SU-DHL-6 (cell line): ENCODE results near the gene TMEM82.

Experiments used
- H2AFZ ChIP-seq: fragments of 200-600 bp; sonication (generic); 2 replicates; pipeline ENCODE4 v1.6.1; 2014; ENCODE audit warnings: low read depth, mild to moderate bottlenecking, moderate library complexity, mixed read lengths, antibody characterized with exemption, low read length; ENCODE audit not compliant: severe bottlenecking
- H3F3A ChIP-seq: fragments of 200-600 bp; shearing (Covaris generic); 2 replicates; pipeline ENCODE4 v1.6.0; 2016; ENCODE audit warnings: antibody characterized with exemption, mild to moderate bottlenecking; ENCODE audit not compliant: insufficient read depth
- H3K27ac ChIP-seq: fragments of 200-600 bp; sonication (generic); 2 replicates; pipeline ENCODE4 v1.5.1; 2016; ENCODE audit warnings: low read depth, mild to moderate bottlenecking, low read length, moderate library complexity, mixed read lengths
- H3K27me3 ChIP-seq: fragments of 200-600 bp; sonication (generic), shearing (Covaris generic); 2 replicates; pipeline ENCODE4 v1.6.0; 2014; ENCODE audit warnings: mild to moderate bottlenecking, low read length
- H3K36me3 ChIP-seq: fragments of 200-600 bp; sonication (generic); 2 replicates; pipeline ENCODE4 v1.6.1; 2014; ENCODE audit warnings: mild to moderate bottlenecking, low read length, mixed read lengths
- H3K4me2 ChIP-seq: fragments of 300-600, 200-600 bp; shearing (Covaris generic), sonication (generic); 2 replicates; pipeline ENCODE4 v1.6.0; 2014; ENCODE audit warnings: low read length, low read depth, mild to moderate bottlenecking; ENCODE audit not compliant: poor library complexity, severe bottlenecking
- H3K4me3 ChIP-seq: fragments of 200-600 bp; sonication (generic); 2 replicates; pipeline ENCODE4 v1.5.1; 2014; ENCODE audit warnings: antibody characterized with exemption, low read length, mild to moderate bottlenecking, mixed read lengths; ENCODE audit not compliant: insufficient read depth, poor library complexity, severe bottlenecking
- H3K79me2 ChIP-seq: fragments of 200-600 bp; sonication (generic); 2 replicates; pipeline ENCODE4 v1.6.1; 2014; ENCODE audit warnings: mild to moderate bottlenecking, low read length, moderate library complexity; ENCODE audit not compliant: insufficient read depth
- H3K9ac ChIP-seq: fragments of 200-600 bp; sonication (generic); 2 replicates; pipeline ENCODE4 v1.7.0; 2014; ENCODE audit warnings: mild to moderate bottlenecking, low read length
- H3K9me2 ChIP-seq: fragments of 200-600 bp; sonication (generic); replicated peaks from 2 replicates; pipeline ENCODE4 v1.6.1; 2014; ENCODE audit warnings: low read length; ENCODE audit not compliant: insufficient read depth
- H3K9me3 ChIP-seq: fragments of 200-600 bp; sonication (generic); 2 replicates; pipeline ENCODE4 v1.6.1; 2014; ENCODE audit warnings: low read length, mixed read lengths; ENCODE audit not compliant: insufficient read depth
- H4K20me1 ChIP-seq: fragments of 200-600 bp; sonication (generic); 2 replicates; pipeline ENCODE4 v1.6.1; 2014; ENCODE audit warnings: low read depth, mild to moderate bottlenecking, antibody characterized with exemption, low read length, moderate library complexity, mixed read lengths
- EZH2phosphoT487 ChIP-seq: fragments of 200-600 bp; sonication (generic), shearing (Covaris generic); conservative IDR thresholded peaks from 2 replicates; pipeline ENCODE4 v1.6.1; 2018; ENCODE audit warnings: mild to moderate bottlenecking, antibody characterized with exemption, low read length, moderate library complexity, mixed read lengths
- TF ChIP-seq, protein P1 (sequence below): fragments of 200-600 bp; sonication (generic); IDR thresholded peaks from one replicate; pipeline ENCODE4 v1.5.1; 2017; ENCODE audit warnings: antibody characterized with exemption, mild to moderate bottlenecking, low read length, moderate library complexity; ENCODE audit not compliant: insufficient read depth, poor library complexity, severe bottlenecking

TMEM82 gene

DNA sequence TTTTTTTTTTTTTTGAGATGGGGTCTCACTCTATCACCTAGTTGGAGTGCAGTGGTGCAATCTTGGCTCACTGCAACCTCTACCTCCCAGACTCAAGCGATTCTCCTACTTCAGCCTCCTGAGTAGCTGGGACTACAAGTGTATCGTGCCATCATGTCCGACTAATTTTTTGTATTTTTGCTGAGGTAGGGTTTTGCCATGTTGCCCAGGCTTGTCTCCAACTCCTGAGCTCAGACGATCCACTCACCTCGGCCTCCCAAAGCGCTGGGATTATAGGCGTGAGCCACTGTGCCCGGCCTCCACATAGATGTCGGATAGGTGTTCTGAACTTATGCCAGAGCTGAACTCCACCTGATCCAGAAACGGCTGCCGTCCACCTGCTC lies 37.1 kb upstream of the TMEM82 start:
- Histone ChIP-seq H3K9ac (no peak overlapping the region), H3K4me3 (no peak overlapping the region), H3K4me2 (no peak overlapping the region), H3K9me2 (no peaks in the 10 kb centered on the region), H3K9me3 (no peaks in the 10 kb centered on the region), H4K20me1 (no peaks in the 10 kb centered on the region), H3K27me3 (no peaks in the 10 kb centered on the region), H3K36me3 (no peaks in the 10 kb centered on the region), H3K79me2 (peaks cover 20% of the 10 kb centered on the region; the same call in 1 of the 2 replicates), H3F3A (no peaks in the 10 kb centered on the region), H2AFZ (no peak overlapping the region), H3K27ac (no peak overlapping the region)
- TF ChIP-seq, protein P1, sequence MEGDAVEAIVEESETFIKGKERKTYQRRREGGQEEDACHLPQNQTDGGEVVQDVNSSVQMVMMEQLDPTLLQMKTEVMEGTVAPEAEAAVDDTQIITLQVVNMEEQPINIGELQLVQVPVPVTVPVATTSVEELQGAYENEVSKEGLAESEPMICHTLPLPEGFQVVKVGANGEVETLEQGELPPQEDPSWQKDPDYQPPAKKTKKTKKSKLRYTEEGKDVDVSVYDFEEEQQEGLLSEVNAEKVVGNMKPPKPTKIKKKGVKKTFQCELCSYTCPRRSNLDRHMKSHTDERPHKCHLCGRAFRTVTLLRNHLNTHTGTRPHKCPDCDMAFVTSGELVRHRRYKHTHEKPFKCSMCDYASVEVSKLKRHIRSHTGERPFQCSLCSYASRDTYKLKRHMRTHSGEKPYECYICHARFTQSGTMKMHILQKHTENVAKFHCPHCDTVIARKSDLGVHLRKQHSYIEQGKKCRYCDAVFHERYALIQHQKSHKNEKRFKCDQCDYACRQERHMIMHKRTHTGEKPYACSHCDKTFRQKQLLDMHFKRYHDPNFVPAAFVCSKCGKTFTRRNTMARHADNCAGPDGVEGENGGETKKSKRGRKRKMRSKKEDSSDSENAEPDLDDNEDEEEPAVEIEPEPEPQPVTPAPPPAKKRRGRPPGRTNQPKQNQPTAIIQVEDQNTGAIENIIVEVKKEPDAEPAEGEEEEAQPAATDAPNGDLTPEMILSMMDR: no peak
- TF ChIP-seq EZH2phosphoT487: no peak

DNA sequence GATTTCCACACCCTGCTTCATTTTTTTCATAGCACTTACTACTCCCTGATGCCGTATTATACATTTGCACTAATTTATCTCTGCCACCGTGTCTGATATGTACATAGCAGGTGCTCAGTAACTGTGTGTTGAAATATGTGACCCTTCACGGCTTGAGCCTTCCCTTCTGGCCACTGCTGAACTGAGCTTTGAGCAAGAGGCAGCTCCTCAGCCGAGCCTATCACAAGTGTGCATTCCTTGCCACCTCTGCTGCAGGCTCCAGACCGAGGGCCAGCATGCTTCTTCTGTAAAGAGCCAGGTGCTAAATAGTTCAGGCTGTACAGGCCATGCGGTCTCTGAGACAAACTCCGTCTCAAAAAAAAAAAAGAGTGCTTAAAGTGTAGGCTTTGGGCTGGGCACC lies 35.5 kb upstream of the TMEM82 start:
- Histone ChIP-seq H3K9ac (no peak overlapping the region), H3K9me2 (no peaks in the 10 kb centered on the region), H3F3A (no peaks in the 10 kb centered on the region), H4K20me1 (no peaks in the 10 kb centered on the region), H3K27ac (no peak overlapping the region), H3K79me2 (peaks cover 14% of the 10 kb centered on the region; the same call in 1 of the 2 replicates), H3K36me3 (no peaks in the 10 kb centered on the region), H2AFZ (no peak overlapping the region), H3K4me2 (no peak overlapping the region), H3K9me3 (no peaks in the 10 kb centered on the region), H3K27me3 (no peaks in the 10 kb centered on the region), H3K4me3 (no peak overlapping the region)
- TF ChIP-seq, protein P1: no peak
- TF ChIP-seq EZH2phosphoT487: no peak

DNA sequence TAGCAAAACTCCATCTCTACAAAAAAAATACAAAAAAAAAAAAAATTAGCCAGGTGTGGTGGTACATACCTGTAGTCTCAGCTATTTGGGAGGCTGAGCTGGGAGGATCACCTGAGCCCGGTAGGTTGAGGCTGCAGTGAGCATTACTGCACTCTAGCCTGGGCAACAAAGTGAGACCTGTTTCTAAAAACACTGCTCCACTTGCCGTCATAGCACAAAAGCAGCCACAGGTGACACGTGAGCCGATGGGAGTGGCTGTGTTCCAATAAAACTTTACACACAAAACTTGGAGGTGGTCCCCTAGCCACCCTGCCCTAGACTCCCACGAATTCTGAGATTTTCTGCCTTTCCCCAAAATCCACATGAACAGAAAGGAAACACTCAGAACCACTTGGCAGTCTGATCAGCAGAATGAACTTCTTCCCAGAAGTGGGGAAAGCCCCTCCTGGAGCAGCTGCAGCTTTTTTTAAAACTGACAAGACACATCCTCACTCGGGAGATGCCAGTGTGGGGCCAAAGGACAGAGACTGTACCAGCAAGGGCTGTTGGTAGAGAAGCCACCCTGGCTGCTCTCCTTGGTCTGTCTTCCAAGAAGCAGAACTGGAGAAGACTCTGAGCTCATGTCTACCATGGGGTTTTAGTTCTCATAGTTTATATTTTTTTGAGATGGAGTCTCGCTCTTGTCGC lies 34.9 kb upstream of the TMEM82 start:
- no peak overlapping the region for H3K27ac ChIP-seq
- H3K9ac ChIP-seq: no peak overlapping the region
- H4K20me1 ChIP-seq: no peaks in the 10 kb centered on the region
- H3K79me2 ChIP-seq: peaks cover 12% of the 10 kb centered on the region; the same call in 1 of the 2 replicates
- no peak overlapping the region for H2AFZ ChIP-seq
- H3K9me2 ChIP-seq: no peaks in the 10 kb centered on the region
- H3K36me3 ChIP-seq: no peaks in the 10 kb centered on the region
- no peak overlapping the region for H3K4me2 ChIP-seq
- no peaks in the 10 kb centered on the region for H3K9me3 ChIP-seq
- no peak overlapping the region for H3K4me3 ChIP-seq
- TF ChIP-seq, protein P1: no peak
- no peak for TF ChIP-seq EZH2phosphoT487
- H3F3A ChIP-seq: no peaks in the 10 kb centered on the region
- H3K27me3 ChIP-seq: no peaks in the 10 kb centered on the region
